ENCODE data around the gene PANK3. TPM values are rescaled to one million over a fixed set of nuclear protein-coding genes. Genes with fewer than 3 reads are reported as not detected.

The PANK3 gene
- total RNA-seq, 1 experiment from 2014 or later = 82.6 TPM

- Histone ChIP-seq H4K8ac (replicated peaks; ENCODE audit: insufficient read length, low read depth, low read length) (no peak overlapping the region), H2BK15ac (ENCODE audit: low read depth, low read length) (no peak overlapping the region), H3K9ac (ENCODE audit: extremely low read depth, insufficient read length, low read length) (no peak overlapping the region), H3K56ac (ENCODE audit: insufficient read length, low read depth, low read length) (no peak overlapping the region), H2AK5ac (ENCODE audit: insufficient read length, low read length) (no peak overlapping the region), H3K4ac (ENCODE audit: low read depth, low read length) (no peak overlapping the region), H2BK5ac (ENCODE audit: insufficient read length, low read length) (no peak overlapping the region), H3K9me3 (ENCODE audit: control insufficient read depth, low read depth, low read length) (no peaks in the 10 kb centered on the region), H3T11ph (ENCODE audit: low read length) (no peak overlapping the region), H3K27ac (ENCODE audit: insufficient read length, low read depth, low read length) (no peak overlapping the region), H3K23ac (ENCODE audit: insufficient read length, low read depth, low read length) (no peak overlapping the region), H4K91ac (ENCODE audit: insufficient read length, low read depth, low read length) (no peak overlapping the region), H4K20me1 (ENCODE audit: control insufficient read depth, insufficient read depth, insufficient read length) (no peaks in the 10 kb centered on the region), H3K14ac (ENCODE audit: insufficient read depth, low read length) (no peak overlapping the region), H2BK20ac (ENCODE audit: low read depth, low read length, poor library complexity, severe bottlenecking) (no peak overlapping the region), H4K5ac (ENCODE audit: insufficient read length, low read depth, low read length) (no peak overlapping the region), H3K79me2 (ENCODE audit: insufficient read depth, low read length) (no peaks in the 10 kb centered on the region), H2AFZ (ENCODE audit: low read length) (no peak overlapping the region), H3K79me1 (ENCODE audit: insufficient read depth, low read depth, low read length, poor library complexity, severe bottlenecking) (no peaks in the 10 kb centered on the region), H3K4me1 (ENCODE audit: insufficient read depth, low read length) (no peaks in the 10 kb centered on the region), H3K4me2 (ENCODE audit: insufficient read depth, insufficient read length, low read length) (no peak overlapping the region), H3K18ac (ENCODE audit: insufficient read length, low read depth, low read length) (no peak overlapping the region), H2BK120ac (ENCODE audit: low read depth, low read length, poor library complexity, severe bottlenecking) (no peak overlapping the region), H3K23me2 (ENCODE audit: insufficient read length, low read depth, low read length, poor library complexity, severe bottlenecking) (no peaks in the 10 kb centered on the region), H3K27me3 (ENCODE audit: insufficient read depth, low read length) (no peaks in the 10 kb centered on the region), H2BK12ac (ENCODE audit: insufficient read length, low read depth, low read length) (no peak overlapping the region)
- H3K4me1 Mint-ChIP-seq = 0 out of 4 replicates have a peak, but pooled peaks cover 0 to 3% of the 10 kb centered on the region in 2 experiments
- WGBS (ENCODE audit: extremely low coverage, insufficient read length, low lambda C conversion rate) = no CpG with 5 or more reads among the region's 3 CpGs
- peaks cover 3 to 6% of the 10 kb centered on the region in 2 experiments for H3K9me3 Mint-ChIP-seq
- no peak for DNase-seq
- no peak for TF ChIP-seq CTCF (conservative IDR thresholded peaks at IDR 0.05)
- peaks cover 3% of the 10 kb centered on the region for H3K27me3 Mint-ChIP-seq (ENCODE audit: low read depth)
- H3K36me3 Mint-ChIP-seq (ENCODE audit: insufficient read depth in 1 of 3, low read depth in 3 of 3) = peaks cover 0 to 6% (median 2%) of the 10 kb centered on the region in 3 experiments; a peak in 4 of 7 replicates
- no peak overlapping the region for H3K4me3 Mint-ChIP-seq
- no peak overlapping the region for H3K27ac Mint-ChIP-seq
Measured at GRCh38 chr5:168624850-168625364, 45.7 kb upstream of the PANK3 start.
